Kidney tubule cell (primary cell): ENCODE data around the gene AGBL1.

Source experiments
- DNase-seq: peaks from one replicate; pipeline ENCODE4 v3.0.0-alpha.2; 2018; ENCODE audit warnings: low spot score

The AGBL1 gene

GRCh38 chr15:86714241-86714640 is 634.6 kb downstream of the AGBL1 start:
- no peak for DNase-seq

GRCh38 chr15:86725628-86726027 is 646.0 kb downstream of the AGBL1 start:
- no peak for DNase-seq

- no peak for DNase-seq
Measured at GRCh38 chr15:86735247-86736040, 655.8 kb downstream of the AGBL1 start.

GRCh38 chr15:86741917-86742316 is 662.2 kb downstream of the AGBL1 start:
- no peak for DNase-seq

GRCh38 chr15:86743283-86743903 is 663.7 kb downstream of the AGBL1 start:
- peak; percentile 23 for DNase-seq

- DNase-seq, result no peak
Measured at GRCh38 chr15:86744198-86744780, 664.6 kb downstream of the AGBL1 start.

- no peak for DNase-seq
Measured at GRCh38 chr15:86751116-86751515, 671.4 kb downstream of the AGBL1 start.

- no peak for DNase-seq
Measured at GRCh38 chr15:86754846-86755245, 675.2 kb downstream of the AGBL1 start.

- DNase-seq, result no peak
Measured at GRCh38 chr15:86756688-86757087, 677.0 kb downstream of the AGBL1 start.

GRCh38 chr15:86759800-86760523 is 680.3 kb downstream of the AGBL1 start:
- DNase-seq, result no peak

GRCh38 chr15:86762874-86763273 is 683.2 kb downstream of the AGBL1 start:
- DNase-seq, result no peak

GRCh38 chr15:86764021-86764420 is 684.4 kb downstream of the AGBL1 start:
- no peak for DNase-seq

- no peak for DNase-seq
Measured at GRCh38 chr15:86765281-86765680, 685.6 kb downstream of the AGBL1 start.

- no peak for DNase-seq
Measured at GRCh38 chr15:86772369-86773059, 692.8 kb downstream of the AGBL1 start.

GRCh38 chr15:86773736-86774135 is 694.1 kb downstream of the AGBL1 start:
- no peak for DNase-seq

GRCh38 chr15:86776145-86776544 is 696.5 kb downstream of the AGBL1 start:
- DNase-seq, result no peak

GRCh38 chr15:86796521-86796920 is 716.9 kb downstream of the AGBL1 start:
- no peak for DNase-seq

GRCh38 chr15:86797135-86797534 is 717.5 kb downstream of the AGBL1 start:
- DNase-seq, result no peak

- DNase-seq, result no peak
Measured at GRCh38 chr15:86799226-86799625, 719.6 kb downstream of the AGBL1 start.

GRCh38 chr15:86802244-86802643 is 722.6 kb downstream of the AGBL1 start:
- DNase-seq, result no peak

GRCh38 chr15:86804406-86804805 is 724.7 kb downstream of the AGBL1 start:
- DNase-seq, result no peak

GRCh38 chr15:86810329-86810728 is 730.7 kb downstream of the AGBL1 start:
- no peak for DNase-seq
